ENCODE results near the gene FGGY.
"Not testable (repeated sequence)": the region's sequence is repeated elsewhere in the genome, so short reads cannot be mapped to it uniquely, and the experiment has no call there.

FGGY gene

DNA sequence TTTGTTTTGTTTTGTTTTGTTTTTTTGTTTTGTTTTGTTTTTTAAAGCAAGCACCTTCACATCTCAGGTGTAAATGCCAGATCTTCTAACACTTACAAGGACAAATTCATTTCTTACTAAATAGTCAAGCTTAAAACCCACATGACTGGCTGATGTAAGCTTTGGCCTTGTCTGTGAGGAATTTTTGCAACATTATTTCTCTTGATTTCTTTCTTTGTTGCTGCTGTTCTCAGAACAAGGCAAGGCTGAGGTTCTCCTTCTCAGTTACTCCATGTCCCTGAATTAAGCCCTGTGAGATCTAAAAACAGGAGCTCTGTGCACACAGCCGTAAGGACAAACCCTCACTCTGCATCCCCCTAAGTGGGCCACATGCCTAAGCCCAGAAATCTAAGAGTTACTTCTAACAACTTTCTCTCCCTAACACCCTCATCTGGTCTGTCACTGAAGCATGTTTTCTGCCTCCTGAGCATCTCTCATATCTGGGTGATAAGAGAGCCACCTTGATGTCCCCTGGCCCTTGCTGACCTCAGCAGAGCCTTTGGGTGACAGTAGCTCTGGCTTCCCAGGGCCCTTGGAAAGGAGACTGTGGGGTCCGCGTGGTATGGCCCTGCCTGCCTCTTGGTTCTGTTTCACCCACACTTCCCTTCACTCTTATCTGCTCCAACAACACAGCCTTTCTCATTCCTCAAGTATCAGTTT lies 436.7 kb downstream of the FGGY start:
- no peak overlapping the region for H3K4me3 ChIP-seq (replicated peaks; ENCODE audit: low read depth, low read length)
- no peaks in the 10 kb centered on the region for H3K27me3 ChIP-seq (replicated peaks; ENCODE audit: control insufficient read depth, insufficient read depth, low read length)
- TF ChIP-seq, protein P1, sequence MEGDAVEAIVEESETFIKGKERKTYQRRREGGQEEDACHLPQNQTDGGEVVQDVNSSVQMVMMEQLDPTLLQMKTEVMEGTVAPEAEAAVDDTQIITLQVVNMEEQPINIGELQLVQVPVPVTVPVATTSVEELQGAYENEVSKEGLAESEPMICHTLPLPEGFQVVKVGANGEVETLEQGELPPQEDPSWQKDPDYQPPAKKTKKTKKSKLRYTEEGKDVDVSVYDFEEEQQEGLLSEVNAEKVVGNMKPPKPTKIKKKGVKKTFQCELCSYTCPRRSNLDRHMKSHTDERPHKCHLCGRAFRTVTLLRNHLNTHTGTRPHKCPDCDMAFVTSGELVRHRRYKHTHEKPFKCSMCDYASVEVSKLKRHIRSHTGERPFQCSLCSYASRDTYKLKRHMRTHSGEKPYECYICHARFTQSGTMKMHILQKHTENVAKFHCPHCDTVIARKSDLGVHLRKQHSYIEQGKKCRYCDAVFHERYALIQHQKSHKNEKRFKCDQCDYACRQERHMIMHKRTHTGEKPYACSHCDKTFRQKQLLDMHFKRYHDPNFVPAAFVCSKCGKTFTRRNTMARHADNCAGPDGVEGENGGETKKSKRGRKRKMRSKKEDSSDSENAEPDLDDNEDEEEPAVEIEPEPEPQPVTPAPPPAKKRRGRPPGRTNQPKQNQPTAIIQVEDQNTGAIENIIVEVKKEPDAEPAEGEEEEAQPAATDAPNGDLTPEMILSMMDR (IDR thresholded peaks at IDR 0.05; ENCODE audit: insufficient read depth, low read length, poor library complexity, severe bottlenecking): no peak
- H3K36me3 ChIP-seq (ENCODE audit: control insufficient read depth, insufficient read depth, low read length): no peaks in the 10 kb centered on the region
- no peak for DNase-seq (ENCODE audit: extremely low read depth, insufficient read length)

DNA sequence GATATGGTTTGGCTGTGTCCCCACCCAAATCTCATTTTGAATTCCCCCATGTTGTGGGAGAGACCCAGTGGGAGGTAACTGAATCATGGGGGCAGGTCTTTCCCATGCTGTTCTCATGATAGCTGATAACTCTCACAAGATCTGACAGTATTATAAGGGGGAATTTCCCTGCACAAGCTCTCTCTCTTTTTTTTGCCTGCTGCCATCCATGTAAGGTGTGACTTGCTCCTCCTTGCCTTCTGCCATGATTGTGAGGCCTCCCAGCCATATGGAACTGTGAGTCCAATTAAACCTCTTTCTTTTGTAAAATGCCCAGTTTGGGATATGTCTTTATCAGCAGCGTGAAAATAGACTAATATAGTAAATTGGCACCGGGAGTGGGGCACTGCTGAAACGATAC lies 439.0 kb downstream of the FGGY start:
- not testable (repeated sequence) for H3K36me3 ChIP-seq (ENCODE audit: control insufficient read depth, insufficient read depth, low read length); H3K27me3 ChIP-seq (replicated peaks; ENCODE audit: control insufficient read depth, insufficient read depth, low read length); DNase-seq (ENCODE audit: extremely low read depth, insufficient read length); H3K4me3 ChIP-seq (replicated peaks; ENCODE audit: low read depth, low read length)

DNA sequence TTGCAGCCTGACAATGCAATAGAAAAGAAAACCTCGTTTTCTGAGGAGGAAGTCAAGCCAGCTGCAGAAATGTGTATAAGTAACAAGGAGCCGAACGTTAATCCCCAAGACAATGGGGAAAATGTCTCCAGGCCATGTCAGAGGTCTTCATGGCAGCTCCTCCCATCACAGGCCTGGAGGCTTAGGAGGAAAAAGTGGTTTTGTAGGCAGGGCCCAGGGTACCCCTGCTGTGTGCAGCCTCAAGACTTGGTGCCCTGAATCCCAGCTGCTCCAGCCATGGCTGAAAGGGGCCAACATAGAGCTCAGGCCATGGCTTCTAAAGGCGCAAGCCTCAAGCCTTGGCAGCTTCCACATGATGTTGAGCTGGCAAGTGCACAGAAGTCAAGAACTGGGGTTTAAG lies 439.9 kb downstream of the FGGY start:
- TF ChIP-seq, protein P1 (IDR thresholded peaks at IDR 0.05; ENCODE audit: insufficient read depth, low read length, poor library complexity, severe bottlenecking): no peak
- DNase-seq (ENCODE audit: extremely low read depth, insufficient read length): no peak
- no peaks in the 10 kb centered on the region for H3K27me3 ChIP-seq (replicated peaks; ENCODE audit: control insufficient read depth, insufficient read depth, low read length)
- no peak overlapping the region for H3K4me3 ChIP-seq (replicated peaks; ENCODE audit: low read depth, low read length)
- no peaks in the 10 kb centered on the region for H3K36me3 ChIP-seq (ENCODE audit: control insufficient read depth, insufficient read depth, low read length)

DNA sequence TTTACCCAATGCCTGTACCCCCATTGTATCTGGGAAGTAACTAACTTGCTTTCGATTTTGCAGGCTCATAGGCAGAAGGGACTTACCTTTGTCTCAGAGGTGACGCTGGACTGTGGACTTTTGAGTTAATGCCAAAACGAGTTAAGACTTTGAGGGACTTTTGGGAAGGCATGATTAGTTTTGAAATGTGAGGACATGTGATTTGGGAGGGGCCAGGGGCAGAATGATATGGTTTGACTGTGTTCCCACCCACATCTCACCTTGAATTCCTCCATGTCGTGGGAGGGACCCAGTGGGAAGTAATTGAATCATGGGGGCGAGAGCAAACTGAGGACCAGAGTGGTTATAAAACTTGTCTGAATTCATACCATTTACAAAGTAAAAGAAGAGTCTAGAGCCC lies 440.7 kb downstream of the FGGY start:
- Histone ChIP-seq H3K36me3 (ENCODE audit: control insufficient read depth, insufficient read depth, low read length) (no peaks in the 10 kb centered on the region), H3K4me3 (replicated peaks; ENCODE audit: low read depth, low read length) (no peak overlapping the region), H3K27me3 (replicated peaks; ENCODE audit: control insufficient read depth, insufficient read depth, low read length) (no peaks in the 10 kb centered on the region)
- TF ChIP-seq, protein P1 (IDR thresholded peaks at IDR 0.05; ENCODE audit: insufficient read depth, low read length, poor library complexity, severe bottlenecking): no peak
- no peak for DNase-seq (ENCODE audit: extremely low read depth, insufficient read length)

DNA sequence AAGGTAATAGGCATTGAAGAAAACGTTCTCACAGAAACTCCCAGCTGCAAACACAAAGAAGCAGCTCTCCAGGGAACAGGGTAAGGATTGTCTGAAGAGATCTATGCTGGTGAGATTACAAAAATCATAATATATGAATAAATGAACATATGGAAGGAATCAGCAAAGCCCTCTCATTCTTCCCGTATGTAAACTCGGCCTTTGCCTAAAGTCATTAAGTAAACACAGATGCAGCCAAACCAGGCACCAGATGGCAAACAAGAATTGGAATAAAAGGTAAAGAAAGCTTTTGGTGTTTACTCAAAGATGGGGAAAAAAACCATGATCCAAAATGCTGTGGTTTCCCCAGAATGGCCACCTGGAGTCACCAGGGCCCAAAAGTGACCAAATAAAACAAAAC lies 441.3 kb downstream of the FGGY start:
- TF ChIP-seq, protein P1 (IDR thresholded peaks at IDR 0.05; ENCODE audit: insufficient read depth, low read length, poor library complexity, severe bottlenecking): no peak
- no peak for DNase-seq (ENCODE audit: extremely low read depth, insufficient read length)
- H3K27me3 ChIP-seq (replicated peaks; ENCODE audit: control insufficient read depth, insufficient read depth, low read length): no peaks in the 10 kb centered on the region
- H3K4me3 ChIP-seq (replicated peaks; ENCODE audit: low read depth, low read length): no peak overlapping the region
- H3K36me3 ChIP-seq (ENCODE audit: control insufficient read depth, insufficient read depth, low read length): no peaks in the 10 kb centered on the region

DNA sequence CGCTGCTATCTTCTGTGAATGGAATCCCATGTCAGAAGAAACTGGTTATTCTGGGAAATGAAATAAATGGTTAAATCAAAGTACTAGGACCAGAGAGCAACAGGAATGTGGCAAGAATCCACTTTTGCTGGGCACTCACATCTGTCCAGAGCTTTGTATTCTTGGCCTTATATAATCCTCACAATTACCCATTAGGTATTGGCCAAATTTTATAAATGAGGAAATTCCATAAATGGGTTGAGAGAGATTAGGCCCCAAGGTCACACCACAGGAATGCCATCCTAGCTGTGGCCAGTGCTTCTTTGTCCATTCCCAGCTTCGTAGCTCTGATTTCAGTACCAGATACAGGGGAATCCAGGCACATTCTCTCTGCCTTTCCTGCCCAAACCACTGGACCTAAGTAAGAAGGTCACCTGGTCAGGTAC lies 441.7 kb downstream of the FGGY start:
- DNase-seq (ENCODE audit: extremely low read depth, insufficient read length): no peak
- Histone ChIP-seq H3K27me3 (replicated peaks; ENCODE audit: control insufficient read depth, insufficient read depth, low read length) (no peaks in the 10 kb centered on the region), H3K36me3 (ENCODE audit: control insufficient read depth, insufficient read depth, low read length) (no peaks in the 10 kb centered on the region), H3K4me3 (replicated peaks; ENCODE audit: low read depth, low read length) (no peak overlapping the region)
- TF ChIP-seq, protein P1 (IDR thresholded peaks at IDR 0.05; ENCODE audit: insufficient read depth, low read length, poor library complexity, severe bottlenecking): no peak

All from GM06990 (cell line).